Neural progenitor cell (in vitro differentiated cells): Measurements from ENCODE around the gene BAAT. TPM values are rescaled to one million over a fixed set of nuclear protein-coding genes. Genes with fewer than 3 reads are reported as not detected.

ENCODE experiments used
- DNase-seq: peaks from one replicate; pipeline ENCODE4 v3.0.0-alpha.2; 2016; ENCODE audit warnings: low spot score
- H2AFZ ChIP-seq: fragments of 200-600 bp; sonication (generic); replicated peaks from 2 replicates; pipeline ENCODE4 v1.6.1; 2016; ENCODE audit warnings: antibody characterized with exemption
- H3F3A ChIP-seq: fragments of 200-600 bp; sonication (generic); 2 replicates; pipeline ENCODE4 v1.6.1; 2016; ENCODE audit warnings: antibody characterized with exemption, low read depth
- H3K27ac ChIP-seq: fragments of 200-600 bp; sonication (generic); 2 replicates; pipeline ENCODE4 v1.5.1; 2016; ENCODE audit warnings: mild to moderate bottlenecking
- H3K27me3 ChIP-seq: fragments of 200-600 bp; sonication (generic); 2 replicates; pipeline ENCODE4 v1.6.1; 2016; ENCODE audit warnings: mild to moderate bottlenecking, moderate library complexity
- H3K36me3 ChIP-seq: fragments of 200-600 bp; sonication (generic); 2 replicates; pipeline ENCODE4 v1.5.1; 2016
- H3K4me1 ChIP-seq: fragments of 200-600 bp; sonication (generic); 2 replicates; pipeline ENCODE4 v1.6.1; 2016; ENCODE audit warnings: mixed run types
- H3K4me2 ChIP-seq: fragments of 200-600 bp; sonication (generic); 2 replicates; pipeline ENCODE4 v1.6.1; 2016
- H3K4me3 ChIP-seq: fragments of 200-600 bp; sonication (generic); 2 replicates; pipeline ENCODE4 v1.5.1; 2016
- H3K79me2 ChIP-seq: fragments of 200-600 bp; sonication (generic); 2 replicates; pipeline ENCODE4 v1.6.1; 2016; ENCODE audit warnings: low read depth
- H3K9ac ChIP-seq: fragments of 200-600 bp; sonication (generic); 2 replicates; pipeline ENCODE4 v1.6.1; 2016
- H3K9me3 ChIP-seq: fragments of 200-600 bp; sonication (generic); 2 replicates; pipeline ENCODE4 v1.5.1; 2016; ENCODE audit warnings: low read depth
- H4K20me1 ChIP-seq: fragments of 200-600 bp; sonication (generic); 2 replicates; pipeline ENCODE4 v1.6.1; 2016; ENCODE audit warnings: low read depth
- H3K27ac Mint-ChIP-seq: 3 replicates; pipeline ENCODE4 v1.8.0; 2021; ENCODE audit warnings: mixed read lengths
- H3K27me3 Mint-ChIP-seq: 2 replicates; pipeline ENCODE4 v1.8.0; 2022; ENCODE audit warnings: low read depth, mild to moderate bottlenecking, inconsistent platforms, moderate library complexity, mixed read lengths; ENCODE audit not compliant: insufficient read depth
- H3K36me3 Mint-ChIP-seq: 3 replicates; pipeline ENCODE4 v1.8.0; 2021; ENCODE audit warnings: mixed read lengths
- H3K4me1 Mint-ChIP-seq: 3 replicates; pipeline ENCODE4 v1.8.0; 2021; ENCODE audit warnings: mixed read lengths
- H3K4me3 Mint-ChIP-seq: 3 replicates; pipeline ENCODE4 v1.8.0; 2021; ENCODE audit warnings: mild to moderate bottlenecking, moderate library complexity, mixed read lengths
- H3K9me3 Mint-ChIP-seq: 3 replicates; pipeline ENCODE4 v1.8.0; 2020; ENCODE audit warnings: mixed read lengths
- EZH2 ChIP-seq: fragments of 200-600 bp; sonication (generic); IDR thresholded peaks from 2 replicates; pipeline ENCODE4 v1.6.1; 2017; ENCODE audit warnings: antibody characterized with exemption, mild to moderate bottlenecking, moderate library complexity
- EZH2phosphoT487 ChIP-seq: fragments of 200-600 bp; sonication (generic); IDR thresholded peaks from 2 replicates; pipeline ENCODE4 v1.6.1; 2017; ENCODE audit warnings: antibody characterized with exemption
- total RNA-seq: library from RNA; depleted of rRNA; stranded (reverse); fragments of >200 nt; gene quantifications from 2 replicates; pipeline ENCODE4 v1.2.3, GENCODE V29; 2015; ENCODE audit warnings: low replicate concordance
- TF ChIP-seq, protein P1 (sequence below): fragments of 200-600 bp; sonication (generic); IDR thresholded peaks from 2 replicates; pipeline ENCODE4 v1.5.1; 2017; ENCODE audit warnings: antibody characterized with exemption, mild to moderate bottlenecking

Gene BAAT
- total RNA-seq, 1 donor from 2014 or later = 0.09 TPM

DNA sequence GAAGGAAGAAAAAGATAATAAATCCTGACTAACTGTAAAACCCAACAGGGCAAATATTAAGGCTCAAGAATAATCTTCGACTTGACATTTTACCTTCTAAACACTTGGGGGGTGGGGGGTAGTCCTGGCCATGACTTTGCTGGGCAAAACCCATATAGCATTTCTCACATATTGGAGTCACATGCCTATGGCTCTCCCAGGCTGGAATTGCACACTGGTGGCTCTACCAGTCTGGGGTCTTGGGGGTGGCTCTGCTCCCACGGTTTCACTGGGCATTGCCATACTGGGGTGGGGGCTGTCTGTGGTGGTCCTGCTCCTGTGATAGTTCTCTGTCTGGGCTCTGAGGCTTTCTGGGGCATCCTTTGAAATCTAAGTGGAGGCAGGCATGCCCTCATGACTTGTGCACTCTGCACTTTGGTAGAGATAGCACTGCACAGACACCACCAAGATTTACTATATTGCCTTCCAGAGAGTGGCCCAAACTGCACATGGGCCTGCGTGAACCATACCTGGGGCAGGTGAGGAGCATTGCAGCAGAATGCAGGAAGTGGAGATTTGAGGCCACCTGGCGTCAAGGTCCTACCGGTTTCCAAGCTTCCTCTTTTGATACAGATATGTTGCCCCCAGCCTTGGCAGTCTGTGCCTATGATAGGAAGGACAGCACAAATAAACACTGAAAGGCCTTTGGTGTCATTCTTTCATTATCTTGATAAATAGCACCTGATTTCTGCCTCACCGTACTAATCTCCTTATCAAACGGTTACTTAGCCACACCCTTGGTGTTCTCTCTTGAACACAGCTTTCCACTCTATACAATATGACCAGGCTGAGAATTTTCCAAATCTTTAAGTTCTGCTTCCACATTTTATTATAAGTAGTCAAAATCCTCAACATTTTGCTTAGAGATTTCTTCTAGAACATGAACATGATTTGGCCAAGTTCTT is 29.8 kb downstream of the BAAT start:
- no peak overlapping the region for H2AFZ ChIP-seq
- Mint-ChIP-seq H3K36me3 (no peaks in the 10 kb centered on the region), H3K9me3 (no peaks in the 10 kb centered on the region), H3K27ac (no peak overlapping the region), H3K4me1 (no peaks in the 10 kb centered on the region), H3K4me3 (no peak overlapping the region), H3K27me3 (no peaks in the 10 kb centered on the region)
- no peak overlapping the region for H3K9ac ChIP-seq
- H3K27ac ChIP-seq = no peak overlapping the region
- H3K36me3 ChIP-seq = no peaks in the 10 kb centered on the region
- no peaks in the 10 kb centered on the region for H3K27me3 ChIP-seq
- no peaks in the 10 kb centered on the region for H3F3A ChIP-seq
- no peak overlapping the region for H3K4me2 ChIP-seq
- H3K4me3 ChIP-seq = no peak overlapping the region
- H4K20me1 ChIP-seq = no peaks in the 10 kb centered on the region
- no peaks in the 10 kb centered on the region for H3K9me3 ChIP-seq
- DNase-seq = no peak
- H3K4me1 ChIP-seq = no peaks in the 10 kb centered on the region
- TF ChIP-seq, protein P1, sequence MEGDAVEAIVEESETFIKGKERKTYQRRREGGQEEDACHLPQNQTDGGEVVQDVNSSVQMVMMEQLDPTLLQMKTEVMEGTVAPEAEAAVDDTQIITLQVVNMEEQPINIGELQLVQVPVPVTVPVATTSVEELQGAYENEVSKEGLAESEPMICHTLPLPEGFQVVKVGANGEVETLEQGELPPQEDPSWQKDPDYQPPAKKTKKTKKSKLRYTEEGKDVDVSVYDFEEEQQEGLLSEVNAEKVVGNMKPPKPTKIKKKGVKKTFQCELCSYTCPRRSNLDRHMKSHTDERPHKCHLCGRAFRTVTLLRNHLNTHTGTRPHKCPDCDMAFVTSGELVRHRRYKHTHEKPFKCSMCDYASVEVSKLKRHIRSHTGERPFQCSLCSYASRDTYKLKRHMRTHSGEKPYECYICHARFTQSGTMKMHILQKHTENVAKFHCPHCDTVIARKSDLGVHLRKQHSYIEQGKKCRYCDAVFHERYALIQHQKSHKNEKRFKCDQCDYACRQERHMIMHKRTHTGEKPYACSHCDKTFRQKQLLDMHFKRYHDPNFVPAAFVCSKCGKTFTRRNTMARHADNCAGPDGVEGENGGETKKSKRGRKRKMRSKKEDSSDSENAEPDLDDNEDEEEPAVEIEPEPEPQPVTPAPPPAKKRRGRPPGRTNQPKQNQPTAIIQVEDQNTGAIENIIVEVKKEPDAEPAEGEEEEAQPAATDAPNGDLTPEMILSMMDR = no peak
- no peak for TF ChIP-seq EZH2phosphoT487
- TF ChIP-seq EZH2 = no peak
- H3K79me2 ChIP-seq = no peaks in the 10 kb centered on the region

DNA sequence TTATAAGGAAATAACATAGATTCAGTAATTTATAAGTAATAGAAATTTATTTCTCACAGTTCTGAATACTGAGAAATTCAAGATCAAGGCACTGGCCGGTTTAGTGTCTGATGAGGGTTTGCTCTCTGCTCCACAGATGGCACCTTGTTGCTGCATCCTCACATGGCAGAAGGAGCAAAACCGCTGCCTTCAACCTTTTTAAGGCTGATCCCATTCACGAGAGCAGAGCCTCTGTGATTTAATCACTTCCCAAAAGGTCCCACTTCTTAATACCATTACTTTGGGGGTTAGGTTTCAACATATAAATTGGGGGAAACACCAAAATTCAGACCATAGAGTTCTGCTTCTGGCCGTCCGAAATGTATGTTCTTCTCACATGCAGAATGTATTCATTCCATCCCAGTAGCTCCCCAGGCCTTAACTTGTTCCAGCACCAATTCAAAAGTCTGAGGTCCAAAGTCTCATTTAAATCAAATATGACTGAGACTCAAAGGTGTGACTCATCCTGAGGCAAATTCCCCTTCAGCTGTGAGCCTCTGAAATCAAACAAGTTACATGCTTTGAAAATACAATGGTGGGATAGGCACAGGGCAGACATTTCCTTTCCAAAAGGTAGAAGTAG is 30.6 kb downstream of the BAAT start:
- no peak overlapping the region for H3K27ac Mint-ChIP-seq
- H3K4me1 Mint-ChIP-seq = no peaks in the 10 kb centered on the region
- H3K36me3 ChIP-seq = no peaks in the 10 kb centered on the region
- H3K4me2 ChIP-seq = no peak overlapping the region
- H3K4me1 ChIP-seq = no peaks in the 10 kb centered on the region
- TF ChIP-seq EZH2phosphoT487 (no peak), EZH2 (no peak)
- TF ChIP-seq, protein P1 = no peak
- H3K4me3 Mint-ChIP-seq = no peak overlapping the region
- H3K9me3 Mint-ChIP-seq = no peaks in the 10 kb centered on the region
- no peak overlapping the region for H3K9ac ChIP-seq
- no peaks in the 10 kb centered on the region for H3K27me3 ChIP-seq
- no peaks in the 10 kb centered on the region for H3K27me3 Mint-ChIP-seq
- H3F3A ChIP-seq = no peaks in the 10 kb centered on the region
- DNase-seq = no peak
- no peaks in the 10 kb centered on the region for H3K9me3 ChIP-seq
- no peak overlapping the region for H3K27ac ChIP-seq
- H3K4me3 ChIP-seq = no peak overlapping the region
- no peaks in the 10 kb centered on the region for H3K79me2 ChIP-seq
- H2AFZ ChIP-seq = no peak overlapping the region
- no peaks in the 10 kb centered on the region for H4K20me1 ChIP-seq
- H3K36me3 Mint-ChIP-seq = no peaks in the 10 kb centered on the region

DNA sequence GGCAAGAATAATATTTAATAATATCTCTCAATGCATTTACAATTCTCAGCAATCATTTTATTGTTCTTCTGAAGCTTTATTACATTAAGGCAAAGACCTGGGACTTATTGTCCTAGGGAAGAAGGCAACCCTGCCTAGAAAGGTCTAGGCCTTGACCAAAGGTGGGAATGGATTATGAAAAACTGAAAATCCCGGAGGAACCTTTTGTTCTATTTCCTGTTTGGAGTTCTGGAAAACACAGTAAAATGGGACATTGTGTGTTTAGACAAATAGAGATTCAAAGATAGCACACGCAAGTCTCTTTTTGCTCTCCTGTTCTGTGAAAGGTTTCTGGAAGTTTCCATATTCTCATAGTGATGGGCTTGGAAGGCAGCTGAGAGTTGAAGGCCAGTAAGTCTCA is 31.1 kb downstream of the BAAT start:
- Histone ChIP-seq H3K4me2 (no peak overlapping the region), H3K27ac (no peak overlapping the region), H3K36me3 (no peaks in the 10 kb centered on the region), H3K27me3 (no peaks in the 10 kb centered on the region), H3F3A (no peaks in the 10 kb centered on the region), H2AFZ (no peak overlapping the region), H4K20me1 (no peaks in the 10 kb centered on the region), H3K9ac (no peak overlapping the region), H3K79me2 (no peaks in the 10 kb centered on the region), H3K9me3 (no peaks in the 10 kb centered on the region), H3K4me1 (no peaks in the 10 kb centered on the region), H3K4me3 (no peak overlapping the region)
- Mint-ChIP-seq H3K27ac (no peak overlapping the region), H3K9me3 (no peaks in the 10 kb centered on the region), H3K4me1 (no peaks in the 10 kb centered on the region), H3K4me3 (no peak overlapping the region), H3K36me3 (no peaks in the 10 kb centered on the region), H3K27me3 (no peaks in the 10 kb centered on the region)
- TF ChIP-seq EZH2phosphoT487 (no peak), EZH2 (no peak)
- TF ChIP-seq, protein P1 = no peak
- DNase-seq = no peak
